H1 (cell line): ENCODE data around the gene GINS3. TPM values are rescaled to one million over a fixed set of nuclear protein-coding genes. Genes with fewer than 3 reads are reported as not detected.
"Not testable (repeated sequence)": the region's sequence is repeated elsewhere in the genome, so short reads cannot be mapped to it uniquely, and the experiment has no call there.

Experiments
- CTCF ChIA-PET: fragments of 300-600 bp; sonication (Branson Sonifier 250); formaldehyde crosslinking; loops from one replicate; lab custom pipeline; 2021; ENCODE audit not compliant: partially characterized antibody; lab: Charles Lee
- POLR2A ChIA-PET: fragments of 300-600 bp; sonication (Branson Sonifier 250); formaldehyde crosslinking; loops from one replicate; lab custom pipeline; 2021; ENCODE audit warnings: inconsistent platforms; ENCODE audit not compliant: partially characterized antibody; lab: Charles Lee
- DNase-seq, 2 experiments: peaks; one replicate each; pipeline versions ENCODE4 v3.0.0 to v3.0.0-alpha.2; 2010 to 2022; ENCODE audit warnings: low spot score in 2 of 2, low read depth in 1 of 2, mixed read lengths in 1 of 2
- FAIRE-seq: peaks from 2 replicates; lab custom pipeline; 2011; peaks lifted over from hg19 to GRCh38; lab: Jason Lieb, UNC
- H2AFZ ChIP-seq: 2 replicates; pipeline ENCODE4 v1.8.1; 2012; ENCODE audit warnings: low read length, inconsistent platforms
- H2AK5ac ChIP-seq: 2 replicates; pipeline ENCODE4 v1.6.1; 2013; ENCODE audit warnings: low read depth, low read length
- H2BK120ac ChIP-seq: replicated peaks from 2 replicates; pipeline ENCODE3; 2013; ENCODE audit warnings: low read depth, low read length, inconsistent platforms
- H2BK12ac ChIP-seq: 2 replicates; pipeline ENCODE4 v1.6.1; 2013; ENCODE audit warnings: low read depth, low read length
- H2BK15ac ChIP-seq: 2 replicates; pipeline ENCODE4 v1.6.1; 2013; ENCODE audit warnings: low read length
- H2BK20ac ChIP-seq: 2 replicates; pipeline ENCODE4 v1.6.1; 2013; ENCODE audit warnings: low read length
- H2BK5ac ChIP-seq: 2 replicates; pipeline ENCODE4 v1.6.1; 2013; ENCODE audit warnings: low read depth, low read length
- H3K14ac ChIP-seq: 2 replicates; pipeline ENCODE4 v1.6.1; 2013; ENCODE audit warnings: inconsistent platforms; ENCODE audit not compliant: insufficient read length
- H3K18ac ChIP-seq: 2 replicates; pipeline ENCODE4 v1.6.1; 2013; ENCODE audit warnings: low read length; ENCODE audit errors: extremely low read depth
- H3K23ac ChIP-seq: 2 replicates; pipeline ENCODE4 v1.6.1; 2013; ENCODE audit warnings: inconsistent platforms; ENCODE audit not compliant: insufficient read length
- H3K23me2 ChIP-seq: 2 replicates; pipeline ENCODE4 v1.6.1; 2013; ENCODE audit warnings: low read depth, low read length
- H3K27ac ChIP-seq: 2 replicates; pipeline ENCODE4 v1.6.1; 2011; ENCODE audit warnings: low read depth, low read length, inconsistent platforms
- H3K27me3 ChIP-seq, 4 experiments: replicated peaks in 1 of 4; 1 replicate in 1 of 4; 2 replicates in 3 of 4; pipeline versions ENCODE4 v1.6.1 to v1.8.1; 2011 to 2013; ENCODE audit warnings: low read length in 3 of 4, mild to moderate bottlenecking in 3 of 4, inconsistent platforms in 2 of 4, mixed read lengths in 2 of 4, moderate library complexity in 1 of 4; ENCODE audit not compliant: control insufficient read depth in 3 of 4, insufficient read depth in 3 of 4; ENCODE audit errors: extremely low read depth in 1 of 4
- H3K36me3 ChIP-seq, 4 experiments: 2 replicates each; pipeline versions ENCODE4 v1.6.1 to v1.8.1; 2011 to 2013; ENCODE audit warnings: mild to moderate bottlenecking in 4 of 4, low read length in 3 of 4, moderate library complexity in 2 of 4, control low read depth in 1 of 4, inconsistent platforms in 1 of 4; ENCODE audit not compliant: insufficient read depth in 4 of 4, control insufficient read depth in 2 of 4
- H3K4ac ChIP-seq: replicated peaks from 2 replicates; pipeline ENCODE3; 2013; ENCODE audit warnings: low read length, low read depth, mixed read lengths, inconsistent platforms; ENCODE audit not compliant: insufficient read length
- H3K4me1 ChIP-seq, 4 experiments: replicated peaks in 1 of 4; 1 replicate in 1 of 4; 2 replicates in 3 of 4; pipeline versions ENCODE4 v1.6.1 to v1.8.1; 2011 to 2013; ENCODE audit warnings: low read length in 3 of 4, inconsistent platforms in 2 of 4, mixed read lengths in 1 of 4; ENCODE audit not compliant: insufficient read depth in 4 of 4, control insufficient read depth in 3 of 4
- H3K4me2 ChIP-seq, 2 experiments: 2 replicates each; pipeline versions ENCODE4 v1.6.1 to v1.8.1; 2011 to 2013; ENCODE audit warnings: low read depth in 2 of 2, low read length in 2 of 2, control low read depth in 1 of 2, inconsistent platforms in 1 of 2, mild to moderate bottlenecking in 1 of 2; ENCODE audit not compliant: insufficient read depth in 1 of 2
- H3K4me3 ChIP-seq, 4 experiments: fragments of 200-600, 300-600 bp in 1 of 4; sonication (generic), shearing (Covaris generic), sonication (Bioruptor Twin) in 1 of 4; 2 replicates each; pipeline versions ENCODE4 v1.5.1 to v1.8.1; 2011 to 2016; ENCODE audit warnings: low read length in 4 of 4, low read depth in 3 of 4, control low read depth in 2 of 4, inconsistent platforms in 2 of 4, mild to moderate bottlenecking in 2 of 4, mixed read lengths in 1 of 4, moderate library complexity in 1 of 4; ENCODE audit not compliant: insufficient read depth in 2 of 4; ENCODE audit errors: extremely low read depth in 1 of 4
- H3K56ac ChIP-seq: replicated peaks from 2 replicates; pipeline ENCODE3; 2013; ENCODE audit warnings: low read depth, mild to moderate bottlenecking, mixed read lengths, low read length, inconsistent platforms; ENCODE audit not compliant: insufficient read length
- H3K79me1 ChIP-seq: 2 replicates; pipeline ENCODE4 v1.6.1; 2013; ENCODE audit warnings: low read depth, low read length, control low read depth
- H3K79me2 ChIP-seq, 2 experiments: 2 replicates each; pipeline versions ENCODE4 v1.6.1 to v1.8.1; 2012 to 2013; ENCODE audit warnings: low read length in 2 of 2, mild to moderate bottlenecking in 2 of 2, inconsistent platforms in 1 of 2; ENCODE audit not compliant: insufficient read depth in 2 of 2, control insufficient read depth in 1 of 2
- H3K9ac ChIP-seq, 4 experiments: replicated peaks in 1 of 4; 1 replicate in 1 of 4; 2 replicates in 3 of 4; pipeline versions ENCODE4 v1.6.1 to v1.8.1; 2011 to 2013; ENCODE audit warnings: low read depth in 3 of 4, low read length in 3 of 4, control low read depth in 2 of 4, mild to moderate bottlenecking in 2 of 4, moderate library complexity in 2 of 4, inconsistent platforms in 1 of 4; ENCODE audit errors: extremely low read depth in 1 of 4
- H3K9me3 ChIP-seq, 2 experiments: 2 replicates each; pipeline versions ENCODE4 v1.6.1 to v1.8.1; 2012 to 2013; ENCODE audit warnings: mild to moderate bottlenecking in 2 of 2, moderate library complexity in 2 of 2, control low read depth in 1 of 2, inconsistent platforms in 1 of 2, low read depth in 1 of 2, low read length in 1 of 2, mixed read lengths in 1 of 2; ENCODE audit not compliant: insufficient read depth in 2 of 2
- H4K20me1 ChIP-seq, 2 experiments: replicated peaks in 1 of 2; 2 replicates each; pipeline versions ENCODE3 to v1.8.1; 2011 to 2013; ENCODE audit warnings: inconsistent platforms in 2 of 2, low read length in 2 of 2, mild to moderate bottlenecking in 1 of 2; ENCODE audit not compliant: insufficient read depth in 2 of 2, control insufficient read depth in 1 of 2
- H4K5ac ChIP-seq: 2 replicates; pipeline ENCODE4 v1.6.1; 2013; ENCODE audit warnings: low read length, low read depth, mixed read lengths, inconsistent platforms; ENCODE audit not compliant: insufficient read length
- H4K8ac ChIP-seq: 2 replicates; pipeline ENCODE4 v1.8.0; 2013; ENCODE audit warnings: mild to moderate bottlenecking, moderate library complexity, low read length, inconsistent platforms; ENCODE audit not compliant: insufficient read depth; ENCODE audit errors: extremely low read depth
- H4K91ac ChIP-seq: replicated peaks from 2 replicates; pipeline ENCODE3; 2013; ENCODE audit warnings: low read length, mixed read lengths, inconsistent platforms; ENCODE audit not compliant: insufficient read length
- CBX5 ChIP-seq: fragments of 300-800, 300-1000 bp; sonication (generic); IDR thresholded peaks from 2 replicates; pipeline ENCODE4 v1.7.1; 2016; ENCODE audit warnings: antibody characterized with exemption, low read length, low read depth
- GABPA ChIP-seq: IDR thresholded peaks from 2 replicates; pipeline ENCODE4 v1.6.1; 2011; ENCODE audit warnings: mild to moderate bottlenecking, low read length, moderate library complexity, borderline replicate concordance; ENCODE audit not compliant: insufficient read depth
- RAD21 ChIP-seq, 2 experiments: IDR thresholded peaks in 1 of 2; conservative IDR thresholded peaks in 1 of 2; 2 replicates each; pipeline ENCODE4 v1.6.1; 2011; ENCODE audit warnings: low read depth in 2 of 2, low read length in 2 of 2, improper control_type of control experiment in 1 of 2, inconsistent platforms in 1 of 2, mild to moderate bottlenecking in 1 of 2, moderate library complexity in 1 of 2
- RNF2 ChIP-seq: fragments of 200-900, 300-1000 bp; sonication (generic); IDR thresholded peaks from 2 replicates; pipeline ENCODE4 v1.7.1; 2016; ENCODE audit warnings: borderline replicate concordance, low read depth, mild to moderate bottlenecking, antibody characterized with exemption, low read length; ENCODE audit not compliant: poor library complexity, severe bottlenecking; ENCODE audit errors: missing control alignments
- SP1 ChIP-seq: IDR thresholded peaks from 2 replicates; pipeline ENCODE4 v1.6.1; 2011; ENCODE audit warnings: low read depth, low read length
- WGBS, 2 experiments: shearing (Covaris generic) in 1 of 2; methylation state at CpG; one replicate each; pipeline versions ENCODE4 v1.1.6 to v1.1.7; 2013 to 2015; ENCODE audit warnings: low lambda C conversion rate in 2 of 2, mixed read lengths in 2 of 2, inconsistent platforms in 1 of 2, low coverage in 1 of 2, missing lambda C conversion rate in 1 of 2; ENCODE audit not compliant: insufficient replicate concordance in 2 of 2, insufficient coverage in 1 of 2, insufficient read length in 1 of 2; ENCODE audit errors: extremely low coverage in 1 of 2, missing lambda C conversion rate in 1 of 2; 5-methylcytosine and 5-hydroxymethylcytosine counted together
- polyA plus RNA-seq, 7 experiments: library from polyadenylated mRNA; depleted of rRNA in 3 of 7; stranded (reverse) in 5 of 7; unstranded in 2 of 7; fragments of >200 nt in 5 of 7; fragments of 200-250 nt in 2 of 7; gene quantifications; 1 replicate in 5 of 7; 2 replicates in 1 of 7; 4 replicates in 1 of 7; pipeline versions ENCODE4 v1.2.1 to v1.2.3, GENCODE V29; 2011 to 2013; ENCODE audit warnings: missing spikeins in 2 of 7, mixed read lengths in 2 of 7
- total RNA-seq: library from RNA; stranded (reverse); fragmentation: NEBNext Ultra II Directional; extraction: Animal tissue kit (Norgen Biotek cat#: 25700); gene quantifications from 2 replicates; pipeline ENCODE4 v1.2.1, GENCODE V29; 2021
- TF ChIP-seq, protein P1 (sequence below): IDR thresholded peaks from 2 replicates; pipeline ENCODE4 v1.6.1; 2011; ENCODE audit warnings: low read length, improper control_type of control experiment

The GINS3 gene
- total and polyA plus RNA-seq, 2 of the 8 experiments (the other 6 are each of a cell fraction or from before 2014, with no cell fraction given): 12.9 to 15.4 TPM

DNA sequence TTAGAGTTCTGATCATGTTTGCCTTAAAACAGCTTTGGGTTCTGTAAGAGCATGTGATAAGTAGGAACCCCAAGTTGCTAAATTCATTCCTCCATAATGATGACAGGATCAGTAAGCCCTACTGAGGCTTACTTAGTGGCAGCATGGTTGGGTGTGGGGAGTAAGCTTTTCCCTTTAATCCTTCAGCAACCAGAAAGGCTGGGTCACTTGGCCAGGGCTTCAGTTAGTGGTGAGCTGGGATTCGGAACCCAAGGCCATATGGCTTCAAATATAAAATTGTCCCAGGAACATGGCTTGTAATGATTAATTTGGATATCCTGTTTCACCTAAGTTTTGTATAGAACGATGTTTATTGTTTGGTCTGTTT is 850 bp downstream of the GINS3 start (continued):
- TF ChIP-seq RAD21 (IDR thresholded peaks at IDR 0.05 in 1 of 2, conservative IDR thresholded peaks at IDR 0.05 in 1 of 2; ENCODE audit: low read depth in 2 of 2, low read length in 2 of 2): no peak
- TF ChIP-seq CBX5: no peak
- no peak for TF ChIP-seq RNF2
- TF ChIP-seq, protein P1, sequence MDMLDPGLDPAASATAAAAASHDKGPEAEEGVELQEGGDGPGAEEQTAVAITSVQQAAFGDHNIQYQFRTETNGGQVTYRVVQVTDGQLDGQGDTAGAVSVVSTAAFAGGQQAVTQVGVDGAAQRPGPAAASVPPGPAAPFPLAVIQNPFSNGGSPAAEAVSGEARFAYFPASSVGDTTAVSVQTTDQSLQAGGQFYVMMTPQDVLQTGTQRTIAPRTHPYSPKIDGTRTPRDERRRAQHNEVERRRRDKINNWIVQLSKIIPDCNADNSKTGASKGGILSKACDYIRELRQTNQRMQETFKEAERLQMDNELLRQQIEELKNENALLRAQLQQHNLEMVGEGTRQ: no peak
- TF ChIP-seq GABPA: no peak
- TF ChIP-seq SP1: no peak

DNA sequence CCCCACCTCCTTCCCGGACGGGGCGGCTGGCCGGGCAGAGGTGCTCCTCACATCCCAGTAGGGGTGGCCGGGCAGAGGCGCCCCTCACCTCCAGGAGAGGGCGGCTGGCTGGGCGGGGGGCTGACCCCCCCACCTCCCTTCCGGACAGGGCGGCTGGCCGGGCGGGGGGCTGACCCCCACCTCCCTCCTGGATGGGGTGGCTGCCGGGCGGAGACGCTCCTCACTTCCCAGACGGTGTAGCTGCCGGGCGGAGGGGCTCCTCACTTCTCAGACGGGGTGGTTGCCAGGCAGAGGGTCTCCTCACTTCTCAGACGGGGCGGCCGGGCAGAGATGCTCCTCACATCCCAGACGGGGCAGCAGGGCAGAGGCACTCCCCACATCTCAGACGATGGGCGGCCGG is 4.6 kb downstream of the GINS3 start:
- H3K36me3 ChIP-seq, H2AFZ ChIP-seq, H4K8ac ChIP-seq, H2AK5ac ChIP-seq, H3K27ac ChIP-seq, H3K4me3 ChIP-seq, H2BK20ac ChIP-seq, H3K23ac ChIP-seq, H2BK5ac ChIP-seq, H2BK120ac ChIP-seq, H2BK12ac ChIP-seq, H3K14ac ChIP-seq, H3K79me2 ChIP-seq, H3K79me1 ChIP-seq, H4K5ac ChIP-seq, H3K18ac ChIP-seq, H3K27me3 ChIP-seq, H2BK15ac ChIP-seq, H4K20me1 ChIP-seq, H3K23me2 ChIP-seq, POLR2A ChIA-PET, H4K91ac ChIP-seq, H3K4me2 ChIP-seq, CTCF ChIA-PET, H3K4me1 ChIP-seq, H3K4ac ChIP-seq, DNase-seq, H3K9me3 ChIP-seq, H3K9ac ChIP-seq, FAIRE-seq, H3K56ac ChIP-seq: not testable (repeated sequence)
- 93% methylated on average over 4 of the region's 26 CpGs; no CpG with 5 or more reads in 1 of the 2 experiments for WGBS, 2 experiments
